Thyroid gland (tissue), 4 donors: ENCODE measurements around the gene FHIT. TPM values are rescaled to one million over a fixed set of nuclear protein-coding genes. Genes with fewer than 3 reads are reported as not detected.

Source experiments
- DNase-seq, 2 donors: peaks; one replicate each; pipeline ENCODE4 v3.0.0-alpha.2; 2019
- H3K27ac ChIP-seq, 3 donors: fragments of 200-600 bp; sonication (generic); 1 replicate in 2 of 3; 2 replicates in 1 of 3; pipeline ENCODE4 v1.5.1; 2016 to 2019; ENCODE audit warnings: mild to moderate bottlenecking in 1 of 3, moderate library complexity in 1 of 3
- H3K27me3 ChIP-seq: fragments of 200-600 bp; sonication (generic); one replicate; pipeline ENCODE4 v1.5.1; 2019
- H3K36me3 ChIP-seq, 2 donors: fragments of 200-600 bp; sonication (generic); one replicate each; pipeline ENCODE4 v1.5.1; 2016 to 2019
- H3K4me1 ChIP-seq, 2 donors: fragments of 200-600 bp; sonication (generic); one replicate each; pipeline ENCODE4 v1.5.1; 2017 to 2019
- H3K4me3 ChIP-seq, 3 donors: fragments of 200-600 bp; sonication (generic); replicated peaks in 1 of 3; 1 replicate in 2 of 3; 2 replicates in 1 of 3; pipeline ENCODE4 v1.5.1; 2016; ENCODE audit warnings: mild to moderate bottlenecking in 1 of 3
- H3K9me3 ChIP-seq: fragments of 200-600 bp; sonication (generic); one replicate; pipeline ENCODE4 v1.5.1; 2017
- CTCF ChIP-seq, 6 experiments: fragments of 200-600 bp in 3 of 6; fragments of 450-650 bp in 3 of 6; sonication (generic) in 3 of 6; IDR thresholded peaks; one replicate each; pipeline ENCODE4 v1.5.1; 2016 to 2019; ENCODE audit warnings: antibody characterized with exemption in 6 of 6, mild to moderate bottlenecking in 2 of 6, inconsistent platforms in 1 of 6, moderate library complexity in 1 of 6
- POLR2A ChIP-seq, 2 donors: fragments of 450-650 bp; IDR thresholded peaks; one replicate each; pipeline ENCODE4 v1.6.1; 2017; ENCODE audit warnings: antibody characterized with exemption in 2 of 2, mild to moderate bottlenecking in 2 of 2, moderate library complexity in 1 of 2
- WGBS, 2 donors: methylation state at CpG; one replicate each; pipeline ENCODE4 v1.1.5; 2017; 5-methylcytosine and 5-hydroxymethylcytosine counted together
- intact Hi-C: fragments of 100-400 bp; cut with DNase I; formaldehyde crosslinking; loops from one replicate; pipeline ENCODE4 v1.15.1; 2023
- total RNA-seq, 4 donors: library from RNA; depleted of rRNA; stranded (reverse); fragments of >200 nt; gene quantifications; one replicate each; pipeline ENCODE4 v1.2.3, GENCODE V29; 2016

Gene FHIT
- total RNA-seq, 4 donors from 2014 or later, result 12.2 to 18.9 (median 16.2) TPM

- H3K36me3 ChIP-seq, result no peaks in the 10 kb centered on the region
- no peaks in the 10 kb centered on the region for H3K9me3 ChIP-seq
- H3K27me3 ChIP-seq, result no peaks in the 10 kb centered on the region
- H3K4me1 ChIP-seq, result no peaks in the 10 kb centered on the region
- no peak overlapping the region for H3K4me3 ChIP-seq
- DNase-seq, result no peak
- 91 to 93% methylated on average over 2 of the region's 2 CpGs for WGBS, 2 donors
- no peak for TF ChIP-seq CTCF (IDR thresholded peaks at IDR 0.05)
- no peak for TF ChIP-seq POLR2A (IDR thresholded peaks at IDR 0.05)
- no peak overlapping the region for H3K27ac ChIP-seq
- intact Hi-C loops, result no loop called here
Observed at GRCh38 chr3:60657972-60658371, 593.3 kb downstream of the FHIT start.

GRCh38 chr3:60652829-60653228, 598.4 kb downstream of the FHIT start:
- H3K27me3 ChIP-seq, result no peaks in the 10 kb centered on the region
- TF ChIP-seq CTCF (IDR thresholded peaks at IDR 0.05), result no peak
- no peak for TF ChIP-seq POLR2A (IDR thresholded peaks at IDR 0.05)
- H3K36me3 ChIP-seq, result no peaks in the 10 kb centered on the region
- intact Hi-C loops, result no loop called here
- H3K4me3 ChIP-seq, result no peak overlapping the region
- H3K27ac ChIP-seq, result no peak overlapping the region
- DNase-seq, result no peak
- no peaks in the 10 kb centered on the region for H3K4me1 ChIP-seq
- WGBS, 2 donors, result 73 to 86% methylated on average over 2 of the region's 2 CpGs
- no peaks in the 10 kb centered on the region for H3K9me3 ChIP-seq

GRCh38 chr3:60651799-60652198, 599.5 kb downstream of the FHIT start:
- no peak for TF ChIP-seq CTCF (IDR thresholded peaks at IDR 0.05)
- no peak for TF ChIP-seq POLR2A (IDR thresholded peaks at IDR 0.05)
- WGBS, 2 donors, result 59 to 78% methylated on average over 3 of the region's 3 CpGs
- intact Hi-C loops, result no loop called here

GRCh38 chr3:60650171-60650570, 601.1 kb downstream of the FHIT start:
- Histone ChIP-seq H3K36me3 (no peaks in the 10 kb centered on the region), H3K27me3 (no peaks in the 10 kb centered on the region), H3K9me3 (no peaks in the 10 kb centered on the region), H3K4me1 (peaks cover 0 to 8% of the 10 kb centered on the region in 2 donors), H3K4me3 (no peak overlapping the region), H3K27ac (no peak overlapping the region)
- 89 to 93% methylated on average over 2 of the region's 2 CpGs for WGBS, 2 donors
- intact Hi-C loops, result no loop called here
- TF ChIP-seq CTCF (IDR thresholded peaks at IDR 0.05) (no peak), POLR2A (IDR thresholded peaks at IDR 0.05) (no peak)
- DNase-seq, result no peak

More at GRCh38 chr3:60651799-60652198, 599.5 kb downstream of the FHIT start:
- Histone ChIP-seq H3K27me3 (no peaks in the 10 kb centered on the region), H3K9me3 (no peaks in the 10 kb centered on the region), H3K36me3 (no peaks in the 10 kb centered on the region), H3K4me3 (no peak overlapping the region), H3K27ac (no peak overlapping the region), H3K4me1 (peaks cover 0 to 3% of the 10 kb centered on the region in 2 donors)
- DNase-seq, result no peak

GRCh38 chr3:60645801-60646200, 605.5 kb downstream of the FHIT start:
- no peak overlapping the region for H3K27ac ChIP-seq
- DNase-seq, result no peak
- H3K4me1 ChIP-seq, result peaks cover 0 to 8% of the 10 kb centered on the region in 2 donors
- intact Hi-C loops, result no loop called here
- WGBS, 2 donors, result 74 to 81% methylated on average over 2 of the region's 2 CpGs
- TF ChIP-seq CTCF (IDR thresholded peaks at IDR 0.05) (no peak), POLR2A (IDR thresholded peaks at IDR 0.05) (no peak)
- H3K36me3 ChIP-seq, result no peaks in the 10 kb centered on the region
- no peak overlapping the region for H3K4me3 ChIP-seq
- H3K27me3 ChIP-seq, result no peaks in the 10 kb centered on the region
- no peaks in the 10 kb centered on the region for H3K9me3 ChIP-seq
